Fibroblast of lung (primary cell): Measurements from ENCODE around the gene ANGPTL8. TPM values are rescaled to one million over a fixed set of nuclear protein-coding genes. Genes with fewer than 3 reads are reported as not detected.

Experiments
- DNase-seq, 2 donors: peaks; one replicate each; pipeline versions ENCODE4 v3.0.0 to v3.0.0-alpha.2; 2010; ENCODE audit warnings: low read depth in 2 of 2
- H2AFZ ChIP-seq: 2 replicates; pipeline ENCODE4 v1.5.1; 2012; ENCODE audit warnings: low read length, control low read depth, inconsistent platforms
- H3K27ac ChIP-seq: 2 replicates; pipeline ENCODE4 v1.5.1; 2011; ENCODE audit warnings: low read length, control low read depth; ENCODE audit not compliant: insufficient read depth
- H3K27me3 ChIP-seq: 2 replicates; pipeline ENCODE4 v1.5.1; 2011; ENCODE audit warnings: mild to moderate bottlenecking, low read length; ENCODE audit not compliant: control insufficient read depth, insufficient read depth
- H3K36me3 ChIP-seq: 2 replicates; pipeline ENCODE4 v1.5.1; 2011; ENCODE audit warnings: low read length; ENCODE audit not compliant: control insufficient read depth, insufficient read depth
- H3K4me1 ChIP-seq: 2 replicates; pipeline ENCODE4 v1.5.1; 2011; ENCODE audit warnings: low read length; ENCODE audit not compliant: control insufficient read depth, insufficient read depth; ENCODE audit errors: extremely low read depth
- H3K4me2 ChIP-seq: 2 replicates; pipeline ENCODE4 v1.5.1; 2011; ENCODE audit warnings: low read length, control low read depth; ENCODE audit not compliant: insufficient read depth; ENCODE audit errors: extremely low read depth
- H3K4me3 ChIP-seq, 4 experiments: fragments of 200-600 bp in 1 of 4; sonication (generic) in 1 of 4; replicated peaks in 1 of 4; 2 replicates each; pipeline ENCODE4 v1.5.1; 2011 to 2016; ENCODE audit warnings: low read length in 4 of 4, low read depth in 3 of 4, mild to moderate bottlenecking in 3 of 4, control low read depth in 2 of 4, inconsistent platforms in 1 of 4, mixed read lengths in 1 of 4; ENCODE audit not compliant: insufficient read depth in 1 of 4; ENCODE audit errors: control extremely low read depth in 1 of 4
- H3K79me2 ChIP-seq: 2 replicates; pipeline ENCODE4 v1.5.1; 2012; ENCODE audit warnings: mild to moderate bottlenecking, low read length, inconsistent platforms; ENCODE audit not compliant: control insufficient read depth, insufficient read depth
- H3K9ac ChIP-seq: 2 replicates; pipeline ENCODE4 v1.5.1; 2011; ENCODE audit warnings: mild to moderate bottlenecking, low read length, control low read depth; ENCODE audit not compliant: insufficient read depth
- H3K9me3 ChIP-seq: 2 replicates; pipeline ENCODE4 v1.5.1; 2012; ENCODE audit warnings: low read depth, low read length; ENCODE audit not compliant: control insufficient read depth, insufficient read depth
- H4K20me1 ChIP-seq: 2 replicates; pipeline ENCODE4 v1.5.1; 2011; ENCODE audit warnings: low read length; ENCODE audit not compliant: control insufficient read depth, insufficient read depth; ENCODE audit errors: extremely low read depth
- EZH2 ChIP-seq: IDR thresholded peaks from 2 replicates; pipeline ENCODE4 v1.5.1; 2012; ENCODE audit warnings: low read length, control low read depth, mild to moderate bottlenecking; ENCODE audit errors: missing control alignments
- polyA plus RNA-seq, 2 donors: library from polyadenylated mRNA; depleted of rRNA in 1 of 2; stranded (reverse) in 1 of 2; unstranded in 1 of 2; fragments of >200 nt; gene quantifications; 2 replicates each; pipeline ENCODE4 v1.2.1, GENCODE V29; 2011 to 2012; ENCODE audit warnings: missing spikeins in 1 of 2
- total RNA-seq: library from RNA; depleted of rRNA; stranded (reverse); fragments of >200 nt; gene quantifications from 2 replicates; pipeline ENCODE4 v1.2.1, GENCODE V29; 2014
- TF ChIP-seq, protein P1 (sequence below), 2 donors: IDR thresholded peaks in 1 of 2; conservative IDR thresholded peaks in 1 of 2; 1 replicate in 1 of 2; 2 replicates in 1 of 2; pipeline ENCODE4 v1.5.1; 2011 to 2012; ENCODE audit warnings: low read length in 2 of 2, control low read depth in 1 of 2, inconsistent platforms in 1 of 2, low read depth in 1 of 2, mild to moderate bottlenecking in 1 of 2

Gene ANGPTL8
- total and polyA plus RNA-seq, 2 donors (not counting 1 experiment from before 2014, with no cell fraction given), result not detected

GRCh38 chr19:11196406-11197287 lies 42.8 kb upstream of the ANGPTL8 start:
- peak overlapping the region; percentile 60 to 94 (median 88) for H3K4me3 ChIP-seq
- H3K79me2 ChIP-seq, result peaks cover 55% of the 10 kb centered on the region
- no peak overlapping the region for H2AFZ ChIP-seq
- peak overlapping the region; percentile 53 for H3K4me2 ChIP-seq
- no peaks in the 10 kb centered on the region for H3K27me3 ChIP-seq
- H3K36me3 ChIP-seq, result peaks cover 24% of the 10 kb centered on the region
- no peaks in the 10 kb centered on the region for H3K9me3 ChIP-seq
- DNase-seq, result peak; percentile 31 to 32
- peak overlapping the region; percentile 68 for H3K27ac ChIP-seq
- H4K20me1 ChIP-seq, result no peaks in the 10 kb centered on the region
- TF ChIP-seq EZH2, result no peak
- TF ChIP-seq, protein P1, sequence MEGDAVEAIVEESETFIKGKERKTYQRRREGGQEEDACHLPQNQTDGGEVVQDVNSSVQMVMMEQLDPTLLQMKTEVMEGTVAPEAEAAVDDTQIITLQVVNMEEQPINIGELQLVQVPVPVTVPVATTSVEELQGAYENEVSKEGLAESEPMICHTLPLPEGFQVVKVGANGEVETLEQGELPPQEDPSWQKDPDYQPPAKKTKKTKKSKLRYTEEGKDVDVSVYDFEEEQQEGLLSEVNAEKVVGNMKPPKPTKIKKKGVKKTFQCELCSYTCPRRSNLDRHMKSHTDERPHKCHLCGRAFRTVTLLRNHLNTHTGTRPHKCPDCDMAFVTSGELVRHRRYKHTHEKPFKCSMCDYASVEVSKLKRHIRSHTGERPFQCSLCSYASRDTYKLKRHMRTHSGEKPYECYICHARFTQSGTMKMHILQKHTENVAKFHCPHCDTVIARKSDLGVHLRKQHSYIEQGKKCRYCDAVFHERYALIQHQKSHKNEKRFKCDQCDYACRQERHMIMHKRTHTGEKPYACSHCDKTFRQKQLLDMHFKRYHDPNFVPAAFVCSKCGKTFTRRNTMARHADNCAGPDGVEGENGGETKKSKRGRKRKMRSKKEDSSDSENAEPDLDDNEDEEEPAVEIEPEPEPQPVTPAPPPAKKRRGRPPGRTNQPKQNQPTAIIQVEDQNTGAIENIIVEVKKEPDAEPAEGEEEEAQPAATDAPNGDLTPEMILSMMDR (conservative IDR thresholded peaks at IDR 0.05 in 1 of 2, IDR thresholded peaks at IDR 0.05 in 1 of 2; ENCODE audit: low read depth in 1 of 2, low read length in 2 of 2), result no peak
- H3K4me1 ChIP-seq, result peaks cover 20% of the 10 kb centered on the region
- H3K9ac ChIP-seq, result peak overlapping the region; percentile 77

- Histone ChIP-seq H3K4me1 (peaks cover 21% of the 10 kb centered on the region), H3K4me3 (peak within 1 kb of the TSS; percentile 60 to 94 (median 88)), H2AFZ (no peak within 1 kb of the TSS), H3K27ac (peak within 1 kb of the TSS; percentile 68), H3K36me3 (peaks cover 22% of the 10 kb centered on the region), H4K20me1 (no peaks in the 10 kb centered on the region), H3K79me2 (peaks cover 48% of the 10 kb centered on the region), H3K9ac (peak within 1 kb of the TSS; percentile 77), H3K27me3 (no peaks in the 10 kb centered on the region), H3K9me3 (no peaks in the 10 kb centered on the region), H3K4me2 (peak within 1 kb of the TSS; percentile 53)
- TF ChIP-seq, protein P1 (conservative IDR thresholded peaks at IDR 0.05 in 1 of 2, IDR thresholded peaks at IDR 0.05 in 1 of 2; ENCODE audit: low read depth in 1 of 2, low read length in 2 of 2), result no peak
- TF ChIP-seq EZH2, result no peak
- DNase-seq, result peak; percentile 63 to 76
These were observed 41.9 kb upstream of the ANGPTL8 start, which contains the start of gene KANK2 for GRCh38 chr19:11197291-11198174. Gene KANK2, minus strand, starts transcription at chr19:11197545. Its CDS starts 3,034 bp downstream, at chr19:11194511.

GRCh38 chr19:11198175-11198534 lies 41.3 kb upstream of the ANGPTL8 start:
- H3K27ac ChIP-seq, result peak overlapping the region; percentile 34

More at GRCh38 chr19:11198175-11198534, 41.3 kb upstream of the ANGPTL8 start:
- no peak overlapping the region for H3K9ac ChIP-seq
- peaks cover 23% of the 10 kb centered on the region for H3K4me1 ChIP-seq
- no peak overlapping the region for H2AFZ ChIP-seq
- no peaks in the 10 kb centered on the region for H3K9me3 ChIP-seq
- peaks cover 16% of the 10 kb centered on the region for H3K36me3 ChIP-seq
- DNase-seq, result no peak
- peaks cover 41% of the 10 kb centered on the region for H3K79me2 ChIP-seq
- H4K20me1 ChIP-seq, result no peaks in the 10 kb centered on the region
- peak overlapping the region in 1 of 4 experiments; percentile 94 for H3K4me3 ChIP-seq
- H3K27me3 ChIP-seq, result no peaks in the 10 kb centered on the region
- TF ChIP-seq, protein P1 (conservative IDR thresholded peaks at IDR 0.05 in 1 of 2, IDR thresholded peaks at IDR 0.05 in 1 of 2; ENCODE audit: low read depth in 1 of 2, low read length in 2 of 2), result no peak
- TF ChIP-seq EZH2, result no peak
- peak overlapping the region; percentile 35 for H3K4me2 ChIP-seq
